Type B pancreatic cell (in vitro differentiated cells): ENCODE measurements around the gene FAM110C. TPM values are rescaled to one million over a fixed set of nuclear protein-coding genes. Genes with fewer than 3 reads are reported as not detected.

Experiments used
- DNase-seq: peaks from one replicate; pipeline ENCODE4 v3.0.0; 2021; ENCODE audit warnings: mixed read lengths; ENCODE audit not compliant: unreplicated experiment; ENCODE audit errors: extremely low spot score
- H3K27ac Mint-ChIP-seq: 2 replicates; pipeline ENCODE4 v1.8.0; 2021; ENCODE audit warnings: mild to moderate bottlenecking, mixed read lengths
- H3K27me3 Mint-ChIP-seq: 2 replicates; pipeline ENCODE4 v1.8.0; 2021; ENCODE audit warnings: mixed read lengths
- H3K36me3 Mint-ChIP-seq: 2 replicates; pipeline ENCODE4 v1.8.0; 2021; ENCODE audit warnings: mixed read lengths
- H3K4me1 Mint-ChIP-seq: one replicate; pipeline ENCODE4 v1.8.0; 2021; ENCODE audit warnings: mixed read lengths; ENCODE audit not compliant: unreplicated experiment
- H3K4me3 Mint-ChIP-seq: 2 replicates; pipeline ENCODE4 v1.8.0; 2021; ENCODE audit warnings: mild to moderate bottlenecking, mixed read lengths
- H3K9me3 Mint-ChIP-seq: 2 replicates; pipeline ENCODE4 v1.8.0; 2021; ENCODE audit warnings: mixed read lengths
- total RNA-seq: library from RNA; stranded (reverse); gene quantifications from 2 replicates; pipeline ENCODE4 v1.2.1, GENCODE V29; 2021; ENCODE audit warnings: low replicate concordance
- TF ChIP-seq, protein P1 (sequence below): fragments of 200-600 bp; sonication (generic); conservative IDR thresholded peaks from 2 replicates; pipeline ENCODE4 v1.5.0; 2021; ENCODE audit warnings: antibody characterized with exemption, mild to moderate bottlenecking

The FAM110C gene
- total RNA-seq, 1 donor from 2014 or later = 2.3 TPM

DNA sequence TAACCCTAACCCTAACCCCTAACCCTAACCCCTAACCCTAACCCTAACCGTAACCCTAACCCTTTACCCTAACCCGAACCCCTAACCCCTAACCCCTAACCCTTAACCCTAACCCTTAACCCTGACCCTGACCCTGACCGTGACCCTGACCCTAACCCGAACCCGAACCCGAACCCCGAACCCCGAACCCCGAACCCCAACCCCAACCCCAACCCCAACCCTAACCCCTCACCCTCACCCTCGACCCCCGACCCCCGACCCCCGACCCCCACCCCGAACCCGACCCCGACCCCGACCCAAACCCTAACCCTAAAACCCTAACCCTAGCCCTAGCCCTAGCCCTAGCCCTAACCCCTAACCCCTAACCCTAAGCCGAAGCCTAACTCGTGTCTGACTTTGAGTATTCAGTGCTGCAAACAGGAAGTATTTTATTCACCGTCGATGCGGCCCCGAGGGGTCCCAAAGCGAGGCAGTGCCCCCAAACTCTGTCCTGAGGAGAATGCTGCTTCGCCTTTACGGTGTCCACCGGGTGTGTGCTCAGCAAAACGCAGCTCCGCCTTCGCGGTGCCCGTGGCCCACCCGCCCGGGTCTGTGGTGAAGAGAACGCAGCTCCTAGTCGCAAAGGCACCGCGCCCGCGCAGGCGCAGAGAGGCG lies 36.0 kb downstream of the FAM110C start:
- H3K4me3 Mint-ChIP-seq = no peak overlapping the region
- TF ChIP-seq, protein P1, sequence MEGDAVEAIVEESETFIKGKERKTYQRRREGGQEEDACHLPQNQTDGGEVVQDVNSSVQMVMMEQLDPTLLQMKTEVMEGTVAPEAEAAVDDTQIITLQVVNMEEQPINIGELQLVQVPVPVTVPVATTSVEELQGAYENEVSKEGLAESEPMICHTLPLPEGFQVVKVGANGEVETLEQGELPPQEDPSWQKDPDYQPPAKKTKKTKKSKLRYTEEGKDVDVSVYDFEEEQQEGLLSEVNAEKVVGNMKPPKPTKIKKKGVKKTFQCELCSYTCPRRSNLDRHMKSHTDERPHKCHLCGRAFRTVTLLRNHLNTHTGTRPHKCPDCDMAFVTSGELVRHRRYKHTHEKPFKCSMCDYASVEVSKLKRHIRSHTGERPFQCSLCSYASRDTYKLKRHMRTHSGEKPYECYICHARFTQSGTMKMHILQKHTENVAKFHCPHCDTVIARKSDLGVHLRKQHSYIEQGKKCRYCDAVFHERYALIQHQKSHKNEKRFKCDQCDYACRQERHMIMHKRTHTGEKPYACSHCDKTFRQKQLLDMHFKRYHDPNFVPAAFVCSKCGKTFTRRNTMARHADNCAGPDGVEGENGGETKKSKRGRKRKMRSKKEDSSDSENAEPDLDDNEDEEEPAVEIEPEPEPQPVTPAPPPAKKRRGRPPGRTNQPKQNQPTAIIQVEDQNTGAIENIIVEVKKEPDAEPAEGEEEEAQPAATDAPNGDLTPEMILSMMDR = no peak
- H3K27me3 Mint-ChIP-seq = no peaks in the 10 kb centered on the region
- H3K4me1 Mint-ChIP-seq = no peaks in the 10 kb centered on the region
- no peak for DNase-seq
- no peak overlapping the region for H3K27ac Mint-ChIP-seq
- H3K9me3 Mint-ChIP-seq = no peaks in the 10 kb centered on the region
- H3K36me3 Mint-ChIP-seq = no peaks in the 10 kb centered on the region

Other genes with a start within 250 kb of the FAM110C start
- gene SH3YL1, start 217.5 kb upstream of the FAM110C start, total RNA-seq = 61.4 and 110 TPM in 2 replicates
- 121 and 124 TPM in 2 replicates for gene ACP1, start 218.4 kb upstream of the FAM110C start, total RNA-seq
- 3.5 and 10.6 TPM in 2 replicates for gene ALKAL2, start 241.6 kb upstream of the FAM110C start, total RNA-seq